Pons (tissue), 1 donor: ENCODE data around the gene MYO9A.
"Not testable (repeated sequence)": the region's sequence is repeated elsewhere in the genome, so short reads cannot be mapped to it uniquely, and the experiment has no call there.

Experiments
- DNase-seq: peaks from one replicate; pipeline ENCODE4 v3.0.0-alpha.2; 2016; ENCODE audit warnings: low spot score

MYO9A gene

GRCh38 chr15:72136170-72137051 is 18.5 kb upstream of the MYO9A start:
- DNase-seq = no peak

- no peak for DNase-seq
Observed at GRCh38 chr15:72135719-72136118, 17.8 kb upstream of the MYO9A start.

DNA sequence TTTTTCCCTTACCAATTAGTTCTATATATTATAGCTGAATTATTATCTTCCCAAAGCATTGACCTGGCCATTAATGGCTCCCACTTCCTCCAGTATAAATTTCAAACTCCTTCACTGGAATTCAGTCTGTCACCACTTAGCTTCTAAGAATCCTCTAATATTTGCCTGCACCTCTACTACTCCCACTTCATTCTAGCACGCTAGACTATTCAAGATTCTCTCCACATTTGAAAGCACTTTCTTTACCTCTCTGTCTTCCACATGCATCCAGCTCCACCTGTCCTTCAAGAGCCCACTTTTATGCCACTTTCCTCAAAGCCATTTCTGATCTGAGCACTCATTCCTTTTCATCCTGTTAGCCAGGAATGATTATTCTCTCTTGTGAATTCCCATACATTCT is 15.3 kb upstream of the MYO9A start:
- no peak for DNase-seq

GRCh38 chr15:72131922-72132321 is 14.0 kb upstream of the MYO9A start:
- no peak for DNase-seq

GRCh38 chr15:72130272-72130671 is 12.3 kb upstream of the MYO9A start:
- DNase-seq = no peak

GRCh38 chr15:72128359-72128758 is 10.4 kb upstream of the MYO9A start:
- DNase-seq = no peak

- DNase-seq = no peak
Observed at GRCh38 chr15:72127724-72128322, 9.9 kb upstream of the MYO9A start.

- DNase-seq = no peak
Observed at GRCh38 chr15:72124218-72124617, 6.3 kb upstream of the MYO9A start.

GRCh38 chr15:72117486-72118016 is 399 bp downstream of the MYO9A start:
- peak; percentile 25 for DNase-seq

- DNase-seq = peak; percentile 44
Observed at GRCh38 chr15:72116731-72117485, 1.0 kb downstream of the MYO9A start.

DNA sequence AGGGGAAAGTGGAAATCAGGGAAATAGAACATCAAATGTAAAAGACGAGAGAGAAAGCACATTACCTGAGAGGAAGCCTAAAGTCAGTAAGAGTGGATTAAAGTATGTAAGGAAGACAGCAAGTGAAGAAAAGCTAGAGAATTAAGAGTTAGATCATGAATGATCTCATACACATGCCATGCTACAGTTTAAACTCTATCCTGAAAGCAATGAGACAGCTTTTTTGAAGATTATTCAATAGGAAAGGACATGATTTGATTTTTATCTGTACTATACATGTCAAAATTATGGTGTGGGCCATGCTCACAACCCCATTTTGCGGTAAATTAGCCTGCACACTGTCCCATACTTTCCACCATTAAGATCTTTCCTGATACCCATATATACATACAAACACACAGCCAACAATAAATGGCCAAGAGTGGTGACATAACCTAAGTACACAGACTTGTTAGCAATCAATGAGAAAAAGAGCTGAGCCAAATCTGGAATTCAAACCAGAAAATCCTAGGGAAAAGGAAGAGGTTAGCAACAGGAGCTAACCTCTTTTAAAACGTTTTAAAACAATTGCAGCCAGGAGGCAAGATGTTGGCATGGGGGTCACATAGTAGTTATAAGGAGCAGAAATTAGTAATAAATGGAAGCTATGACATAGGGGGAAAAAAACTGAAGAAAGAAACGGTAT is 4.5 kb downstream of the MYO9A start:
- no peak for DNase-seq

DNA sequence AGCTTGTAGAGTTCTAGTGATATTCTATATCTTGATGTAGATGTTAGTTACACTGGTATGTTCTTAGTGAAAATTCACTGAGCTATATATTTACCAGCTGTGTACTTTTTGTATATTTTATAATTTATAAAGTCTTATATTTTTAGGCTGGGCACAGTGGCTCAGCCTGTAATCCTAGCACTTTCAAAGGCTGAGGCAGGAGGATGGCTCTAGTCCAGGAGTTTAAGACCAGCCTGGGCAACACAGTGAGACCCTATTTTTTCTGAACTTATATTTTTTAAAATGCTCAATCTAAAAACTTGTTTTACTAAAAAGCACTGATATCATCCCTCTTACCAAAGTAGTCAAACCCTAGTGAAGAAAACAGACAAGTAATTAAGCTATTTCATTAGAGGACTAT is 5.1 kb downstream of the MYO9A start:
- no peak for DNase-seq

DNA sequence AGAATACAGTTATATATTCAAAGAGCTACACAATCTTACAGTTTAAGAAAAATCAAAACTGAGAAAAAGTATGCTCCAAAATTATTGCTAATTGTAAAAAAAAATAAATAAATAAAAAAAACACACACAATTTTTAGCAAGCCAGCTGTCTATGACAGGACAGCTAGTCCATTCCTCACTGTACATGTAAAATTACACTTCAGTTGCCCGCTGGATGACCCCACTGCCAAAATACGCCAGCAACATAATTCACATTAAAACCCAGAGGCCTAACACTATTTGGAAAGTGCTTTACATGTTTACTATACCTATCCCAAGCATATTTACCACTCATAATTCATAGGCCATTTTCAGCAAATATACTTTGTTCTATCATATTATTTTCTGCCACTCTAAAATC is 5.8 kb downstream of the MYO9A start:
- DNase-seq = no peak

GRCh38 chr15:72110355-72110754 is 7.6 kb downstream of the MYO9A start:
- no peak for DNase-seq

DNA sequence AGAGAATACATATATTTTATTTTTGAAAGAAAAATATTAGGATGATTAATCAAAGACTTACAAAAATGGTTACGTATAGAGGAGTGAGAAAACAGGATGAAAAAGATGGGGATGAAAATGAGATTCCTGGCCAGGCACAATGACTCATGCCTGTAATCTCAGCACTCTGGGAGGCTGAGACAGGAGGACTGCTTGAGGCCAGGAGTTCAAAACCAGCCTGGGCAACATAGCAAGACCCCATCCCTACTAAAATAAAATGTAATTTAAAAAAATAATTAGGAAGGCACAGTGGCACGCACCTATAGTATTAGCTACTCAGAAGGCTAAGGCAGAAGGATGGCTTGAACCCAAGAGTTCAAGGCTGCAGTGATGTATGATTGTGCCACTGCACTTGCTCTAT is 11.9 kb downstream of the MYO9A start:
- no peak for DNase-seq

- DNase-seq = no peak
Observed at GRCh38 chr15:72105111-72105510, 12.8 kb downstream of the MYO9A start.

DNA sequence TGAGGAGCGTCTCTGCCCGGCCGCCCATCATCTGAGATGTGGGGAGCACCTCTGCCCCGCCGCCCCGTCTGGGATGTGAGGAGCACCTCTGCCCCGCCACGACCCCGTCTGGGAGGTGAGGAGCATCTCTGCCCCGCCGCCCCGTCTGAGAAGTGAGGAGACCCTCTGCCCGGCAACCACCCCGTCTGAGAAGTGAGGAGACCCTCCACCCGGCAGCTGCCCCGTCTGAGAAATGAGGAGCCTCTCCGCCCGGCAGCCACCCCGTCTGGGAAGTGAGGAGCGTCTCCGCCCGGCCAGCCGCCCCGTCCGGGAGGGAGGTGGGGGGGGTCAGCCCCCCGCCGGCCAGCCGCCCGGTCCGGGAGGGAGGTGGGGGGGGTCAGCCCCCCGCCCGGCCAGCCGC is 17.4 kb downstream of the MYO9A start:
- DNase-seq = not testable (repeated sequence)

DNA sequence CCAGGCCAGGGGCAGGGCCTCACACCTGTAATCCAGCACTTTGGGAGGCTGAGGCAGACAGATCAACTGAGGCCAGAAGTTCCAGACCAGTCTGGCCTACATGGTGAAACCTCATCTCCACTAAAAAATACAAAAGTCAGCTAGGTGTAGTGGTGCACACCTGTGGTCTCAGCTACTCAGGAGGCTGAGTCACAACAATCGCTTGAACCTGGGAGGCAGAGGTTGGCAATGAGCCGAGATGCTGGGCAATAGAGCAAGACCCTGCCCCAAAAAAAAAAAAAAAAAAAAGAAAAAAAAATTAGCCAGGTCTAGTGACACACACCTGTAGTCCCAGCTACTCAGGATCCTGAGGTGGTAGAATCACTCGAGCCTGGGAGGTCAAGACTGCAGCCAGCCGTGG is 18.8 kb downstream of the MYO9A start:
- DNase-seq = no peak

DNA sequence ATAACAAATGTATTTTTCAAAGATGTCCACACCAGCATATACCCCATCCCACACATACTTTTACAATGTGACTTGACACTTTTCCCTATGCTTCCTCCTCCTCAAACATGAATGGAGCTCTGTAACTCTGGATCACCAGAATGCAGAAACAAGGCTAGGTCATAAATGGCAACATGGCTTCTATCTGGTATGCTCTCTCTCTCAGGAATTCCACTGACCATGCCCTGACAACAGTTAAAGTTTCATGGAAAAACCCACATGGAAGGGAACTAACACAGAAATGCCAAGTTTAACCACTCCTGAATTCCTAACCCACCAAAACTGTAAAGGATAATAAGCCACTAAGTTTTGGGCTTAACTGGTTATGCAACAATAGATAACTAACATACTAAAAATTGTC is 19.9 kb downstream of the MYO9A start:
- DNase-seq = no peak

GRCh38 chr15:72096796-72097195 is 21.2 kb downstream of the MYO9A start:
- DNase-seq = no peak

DNA sequence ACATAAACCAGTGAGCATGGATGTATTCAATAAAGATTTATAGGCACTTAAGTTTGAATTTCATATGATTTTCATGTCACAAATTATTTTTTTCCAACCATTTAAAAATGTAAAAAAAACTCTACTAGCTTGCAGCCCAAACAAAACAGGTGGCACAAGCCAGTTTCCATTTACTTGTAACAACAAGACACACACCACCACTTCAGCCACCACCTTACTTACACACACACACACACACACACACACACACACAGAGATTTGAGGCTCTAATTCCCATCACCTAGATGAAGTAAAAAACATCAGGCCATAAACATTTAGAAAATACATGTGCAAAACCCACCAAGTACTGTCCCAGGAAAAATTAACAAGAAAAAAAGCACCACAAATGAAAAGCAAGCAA is 25.3 kb downstream of the MYO9A start:
- DNase-seq = no peak

GRCh38 chr15:72092006-72092405 is 25.9 kb downstream of the MYO9A start:
- no peak for DNase-seq
